Epithelial cell of prostate (primary cell): ENCODE results near the gene KLHL11.
A peak's percentile ranks its signal among the peaks of the same experiment; 100 is the strongest.

Experiments
- DNase-seq: peaks from one replicate; pipeline ENCODE4 v3.0.0-alpha.2; 2011; ENCODE audit warnings: low read depth, low spot score
- H3K27ac ChIP-seq: fragments of 450-650 bp; 2 replicates; pipeline ENCODE4 v1.5.1; 2017; ENCODE audit warnings: mild to moderate bottlenecking

The KLHL11 gene

GRCh38 chr17:41812381-41813151 lies 52.7 kb downstream of the KLHL11 start, which contains the start of gene FKBP10:
Gene FKBP10 (plus strand): TSS chr17:41813004. CDS start chr17:41813035, 31 bp downstream.
- DNase-seq = no peak
- H3K27ac ChIP-seq = peak within 1 kb of the TSS; percentile 77

- no peak for DNase-seq
- peak within 1 kb of the TSS; percentile 77 for H3K27ac ChIP-seq
Observed at GRCh38 chr17:41811549-41812380, 53.5 kb downstream of the KLHL11 start, which contains the start of gene P3H4. Gene P3H4 (minus strand): TSS chr17:41811949. CDS start chr17:41811915, 34 bp downstream.

GRCh38 chr17:41810659-41811548 lies 54.3 kb downstream of the KLHL11 start:
- peak overlapping the region; percentile 77 for H3K27ac ChIP-seq
- no peak for DNase-seq

- DNase-seq = no peak
- no peak overlapping the region for H3K27ac ChIP-seq
Observed at GRCh38 chr17:41806685-41807445, 58.4 kb downstream of the KLHL11 start.
